GM12873 (cell line): ENCODE measurements around the gene CHCHD3.

ENCODE experiments used
- CTCF ChIP-seq: IDR thresholded peaks from 2 replicates; pipeline ENCODE4 v1.5.1; 2012; ENCODE audit warnings: low read depth, mild to moderate bottlenecking, moderate library complexity, low read length, control low read depth; ENCODE audit not compliant: insufficient read depth; ENCODE audit errors: missing control alignments

CHCHD3 gene

GRCh38 chr7:132857031-132857430 lies 224.9 kb downstream of the CHCHD3 start:
- TF ChIP-seq CTCF: no peak

- no peak for TF ChIP-seq CTCF
Measured at GRCh38 chr7:132856416-132856815, 225.5 kb downstream of the CHCHD3 start.

GRCh38 chr7:132855901-132856300 lies 226.0 kb downstream of the CHCHD3 start:
- no peak for TF ChIP-seq CTCF

GRCh38 chr7:132854238-132854637 lies 227.7 kb downstream of the CHCHD3 start:
- TF ChIP-seq CTCF: no peak

GRCh38 chr7:132847376-132847775 lies 234.5 kb downstream of the CHCHD3 start:
- TF ChIP-seq CTCF: no peak

GRCh38 chr7:132846086-132846485 lies 235.8 kb downstream of the CHCHD3 start:
- TF ChIP-seq CTCF: no peak

- no peak for TF ChIP-seq CTCF
Measured at GRCh38 chr7:132842478-132842877, 239.4 kb downstream of the CHCHD3 start.
